A549 (cell line): ENCODE data around the gene TOM1L1.

Source experiments
- BCL3 ChIP-seq: fragments of >200 bp; sonication (Bioruptor Twin); formaldehyde crosslinking; IDR thresholded peaks from 3 replicates; pipeline ENCODE4 v1.6.1; 2016
- CTCF ChIP-seq: fragments of >200 bp; sonication (Bioruptor Twin); formaldehyde crosslinking; IDR thresholded peaks from 3 replicates; pipeline ENCODE4 v1.5.1; 2016
- HOXA7 ChIP-seq: fragments of 250-450 bp; sonication (Bioruptor Pico); IDR thresholded peaks from 2 replicates; pipeline ENCODE4 v1.5.0; 2020; ENCODE audit warnings: mild to moderate bottlenecking, moderate library complexity
- NPAS2 ChIP-seq: fragments of 250-450 bp; sonication (Bioruptor Pico); IDR thresholded peaks from 2 replicates; pipeline ENCODE4 v1.8.0; 2022; ENCODE audit warnings: mild to moderate bottlenecking, moderate library complexity, borderline replicate concordance
- POLR2A ChIP-seq: IDR thresholded peaks from 2 replicates; pipeline ENCODE4 v1.6.1; 2012; ENCODE audit warnings: mild to moderate bottlenecking, low read length
- RNF2 ChIP-seq: fragments of 200-600 bp; sonication (generic); IDR thresholded peaks from 2 replicates; pipeline ENCODE4 v1.6.1; 2016; ENCODE audit warnings: low read depth, mild to moderate bottlenecking, antibody characterized with exemption, moderate library complexity, borderline replicate concordance
- SMC3 ChIP-seq: fragments of >200 bp; sonication (Bioruptor Twin); formaldehyde crosslinking; IDR thresholded peaks from 3 replicates; pipeline ENCODE4 v1.6.1; 2018; ENCODE audit warnings: inconsistent platforms
- ZSCAN20 ChIP-seq: fragments of 250-450 bp; sonication (Bioruptor Pico); IDR thresholded peaks from 2 replicates; pipeline ENCODE4 v1.8.0; 2022; ENCODE audit warnings: mild to moderate bottlenecking, moderate library complexity

- TF ChIP-seq CTCF, result no peak
- no peak for TF ChIP-seq RNF2
- no peak for TF ChIP-seq POLR2A
- TF ChIP-seq HOXA7, result no peak
- no peak for TF ChIP-seq ZSCAN20 (CRISPR knock-in tag)
- no peak for TF ChIP-seq BCL3
- no peak for TF ChIP-seq NPAS2 (CRISPR knock-in tag)
- no peak for TF ChIP-seq SMC3
These were observed 23.9 kb upstream of the TOM1L1 start for GRCh38 chr17:54876656-54877195.
